Kasumi-1 (cell line): Measurements from ENCODE around the gene LRRK1.
A peak's percentile ranks its signal among the peaks of the same experiment; 100 is the strongest.

ENCODE experiments used
- DNase-seq, 2 experiments: peaks; one replicate each; lab custom pipeline; 2025; lab: John Stamatoyannopoulos, UW

Gene LRRK1

GRCh38 chr15:100909989-100910955 lies 8.9 kb upstream of the LRRK1 start:
- no peak for DNase-seq

DNA sequence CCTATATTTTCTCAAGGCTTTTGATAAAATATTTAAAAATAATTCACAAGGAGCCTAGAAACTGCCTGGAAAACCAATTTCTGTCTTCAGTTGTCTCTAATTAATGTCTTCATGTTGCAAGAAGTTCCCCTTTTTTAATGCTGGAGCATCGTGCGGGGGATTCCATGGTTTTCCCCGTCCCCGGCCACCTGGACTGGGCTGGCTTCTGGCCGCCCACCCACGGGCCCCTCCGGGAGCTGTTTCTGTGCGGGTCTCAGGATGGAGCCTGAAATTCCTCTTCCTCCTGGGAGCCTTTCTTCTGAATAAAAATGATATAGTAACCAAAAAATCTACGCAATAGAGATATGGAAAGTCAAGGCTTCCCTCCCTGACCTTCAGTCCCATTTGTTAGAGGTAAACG lies 8.1 kb upstream of the LRRK1 start:
- DNase-seq = no peak

- DNase-seq = no peak
Measured at GRCh38 chr15:100913961-100914360, 5.2 kb upstream of the LRRK1 start.

GRCh38 chr15:100914876-100915275 lies 4.3 kb upstream of the LRRK1 start:
- DNase-seq = peak; percentile 31 to 54

GRCh38 chr15:100918034-100918689 lies 995 bp upstream of the LRRK1 start:
- DNase-seq = peak; percentile 79 to 83

DNA sequence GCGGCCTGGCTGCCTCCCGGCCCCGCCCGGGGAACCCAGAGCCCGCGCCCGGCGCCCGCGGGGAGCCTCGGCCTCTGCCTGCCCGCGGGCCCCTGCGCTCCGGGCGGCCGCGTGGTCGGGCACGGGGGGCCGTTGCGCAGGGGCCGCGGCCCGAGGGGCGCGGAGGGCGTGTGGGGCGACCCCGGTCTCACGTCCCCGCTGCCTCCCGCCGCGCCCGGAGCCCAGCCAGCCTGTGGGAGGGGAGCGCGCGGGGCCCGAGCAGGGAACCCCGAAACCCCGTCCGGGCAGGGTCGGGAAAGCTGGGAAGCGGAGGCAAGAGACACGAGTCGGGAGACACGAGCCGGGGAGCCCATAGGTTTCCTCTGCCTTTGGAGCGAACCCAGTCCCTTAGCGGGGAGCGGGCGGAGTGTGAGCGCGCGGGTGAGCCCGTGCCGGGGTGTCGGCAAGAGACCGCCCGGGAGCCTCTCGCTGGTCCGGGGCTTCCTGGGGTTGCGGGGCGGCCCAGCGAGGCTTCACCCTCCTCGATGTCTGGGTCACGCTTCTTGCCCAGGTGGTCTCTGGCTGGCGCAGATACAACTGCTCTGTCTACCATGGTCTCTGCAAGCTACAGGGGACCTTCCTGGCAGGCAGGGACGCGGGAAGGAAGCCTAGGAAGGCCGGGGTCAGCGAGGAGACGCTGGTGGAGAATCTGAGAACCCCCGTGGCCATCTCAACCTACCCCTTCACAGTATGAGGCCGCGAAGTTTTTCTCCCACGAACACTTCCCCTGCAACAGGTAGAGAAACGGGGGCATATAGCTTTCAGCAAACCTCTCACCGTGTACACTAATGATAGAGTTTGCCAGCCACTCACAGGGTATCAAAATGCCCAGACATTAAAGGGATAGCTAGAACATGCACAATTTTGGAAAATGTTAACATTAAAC lies 586 bp downstream of the LRRK1 start:
- peak; percentile 15 to 35 for DNase-seq

DNA sequence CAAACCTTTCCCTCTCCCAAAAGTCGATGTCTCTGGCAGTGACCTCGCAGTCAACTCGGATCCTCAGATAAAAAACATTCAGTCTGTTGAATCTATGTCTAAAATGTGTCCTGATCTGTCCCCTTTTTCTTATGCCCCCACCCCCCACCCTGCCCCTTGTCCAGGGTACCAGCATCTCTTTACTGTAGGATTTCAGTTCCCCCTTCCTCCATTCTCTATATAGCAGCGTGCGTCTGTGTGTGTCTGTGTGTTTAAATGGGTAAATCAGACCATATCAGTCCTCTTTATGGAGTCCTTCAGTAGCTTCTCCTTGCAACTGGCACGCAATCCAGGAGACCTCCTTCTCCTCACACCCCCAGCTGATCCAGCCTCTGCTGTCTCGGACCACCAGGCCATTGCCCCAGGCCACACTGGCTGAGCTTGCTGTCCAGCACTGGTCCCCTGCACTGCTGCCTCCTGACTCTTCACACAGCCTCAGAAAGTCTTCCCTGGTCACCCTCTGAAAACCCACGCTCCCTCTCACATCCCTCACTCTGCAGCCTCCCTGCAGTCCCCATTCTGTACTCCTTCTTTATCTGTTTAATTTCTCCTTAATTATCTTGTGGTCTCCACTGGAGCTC lies 1.5 kb downstream of the LRRK1 start:
- no peak for DNase-seq

DNA sequence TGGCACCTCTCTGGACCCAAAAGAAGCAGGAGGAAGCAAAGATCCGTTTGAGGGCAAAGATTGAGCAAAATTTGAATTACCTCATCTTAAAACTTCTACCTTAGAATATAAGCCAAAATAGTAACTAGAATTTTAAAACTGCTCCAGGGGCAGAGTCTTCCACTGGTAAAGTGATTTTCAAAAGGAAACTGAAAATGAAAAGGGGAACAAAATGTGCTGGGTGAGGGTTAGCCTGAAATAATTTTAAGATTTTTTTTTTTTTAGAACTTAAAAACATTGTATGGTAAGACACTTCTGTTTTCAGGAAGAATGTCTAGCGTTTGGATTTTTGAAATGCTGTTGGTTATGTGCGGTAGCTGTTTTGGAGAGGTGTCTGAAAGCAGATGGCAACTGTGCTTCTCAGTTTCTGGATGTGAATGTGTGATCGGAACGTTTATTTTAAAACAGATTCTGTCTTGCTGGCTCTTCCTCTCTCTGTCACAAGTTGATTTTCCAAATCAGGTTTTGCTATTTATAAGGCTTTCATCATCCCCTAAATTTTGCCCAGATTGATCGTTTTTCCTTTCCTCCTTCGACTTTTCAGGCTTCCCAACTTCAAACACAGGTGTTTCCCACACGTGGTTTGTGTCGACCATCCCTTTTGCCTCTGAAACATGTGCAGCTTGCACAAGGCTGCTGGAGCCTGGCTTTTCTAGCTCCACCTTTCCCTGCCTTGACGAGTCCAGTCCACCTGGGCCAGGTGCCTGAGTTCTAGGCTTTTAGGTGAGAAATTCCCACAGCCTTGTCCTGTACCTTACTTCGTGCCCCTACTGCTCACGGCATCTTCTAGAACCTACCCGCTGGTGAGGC lies 3.3 kb downstream of the LRRK1 start:
- DNase-seq = peak in 1 of 2 experiments; percentile 23

- DNase-seq = no peak
Measured at GRCh38 chr15:100923076-100923475, 3.9 kb downstream of the LRRK1 start.

GRCh38 chr15:100923902-100924301 lies 4.7 kb downstream of the LRRK1 start:
- DNase-seq = no peak

DNA sequence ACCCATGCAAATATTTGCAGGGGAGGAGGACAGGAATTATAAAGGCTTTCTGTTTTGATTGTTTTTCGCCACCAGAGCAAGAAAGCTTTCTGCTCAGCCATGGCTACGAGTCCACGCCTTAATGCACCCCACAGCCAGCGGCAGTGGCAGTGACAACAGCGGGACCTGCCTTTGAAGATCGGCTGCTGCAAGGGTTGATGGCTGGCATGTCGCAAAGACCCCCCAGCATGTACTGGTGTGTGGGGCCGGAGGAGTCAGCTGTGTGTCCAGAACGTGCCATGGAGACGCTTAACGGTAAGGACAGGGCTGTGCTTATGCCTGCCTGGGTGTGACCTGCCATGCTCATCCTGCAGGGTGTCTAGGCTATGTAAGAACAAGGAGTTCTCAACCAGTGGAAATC lies 5.3 kb downstream of the LRRK1 start:
- DNase-seq = no peak

DNA sequence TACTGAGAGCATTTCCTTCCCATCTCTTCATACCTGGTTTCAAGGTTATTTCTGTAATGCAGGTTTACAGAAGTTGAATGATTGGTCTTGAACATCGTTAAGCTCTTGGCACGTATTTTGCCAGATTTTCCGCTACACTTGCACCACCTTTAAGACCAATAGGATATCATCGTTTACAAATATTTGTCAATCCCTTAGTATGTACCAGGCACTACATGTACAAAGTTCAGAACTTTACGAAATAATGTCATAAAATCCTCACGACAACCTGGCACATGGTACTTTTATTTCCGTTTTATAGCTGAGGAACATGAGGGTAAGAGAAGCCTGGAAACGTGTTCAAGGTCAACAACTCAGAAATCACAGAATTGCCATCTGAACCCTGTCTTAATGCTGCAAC lies 6.3 kb downstream of the LRRK1 start:
- no peak for DNase-seq

DNA sequence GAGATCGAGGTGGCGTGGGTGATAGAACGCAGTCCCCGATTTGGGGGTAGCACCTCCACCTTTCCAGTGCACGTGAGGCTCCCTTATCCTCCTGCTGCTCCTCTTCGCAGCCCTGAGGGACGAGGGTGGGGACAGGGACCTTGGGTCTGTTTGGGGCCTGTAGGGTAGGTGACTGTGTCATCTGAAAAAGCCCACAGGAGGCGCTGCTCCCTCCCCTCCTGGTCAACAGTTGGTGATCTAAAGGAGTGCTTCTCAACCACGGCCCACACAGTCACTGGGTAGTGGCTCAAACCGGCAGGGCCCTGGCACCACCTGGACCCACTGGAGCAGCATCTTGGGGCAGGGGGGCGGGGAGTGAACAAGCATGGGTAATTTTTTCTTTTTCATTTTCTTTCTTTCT lies 7.1 kb downstream of the LRRK1 start:
- peak in 1 of 2 experiments; percentile 15 for DNase-seq

GRCh38 chr15:100926971-100927756 lies 8.0 kb downstream of the LRRK1 start:
- no peak for DNase-seq

- no peak for DNase-seq
Measured at GRCh38 chr15:100928632-100929280, 9.6 kb downstream of the LRRK1 start.

DNA sequence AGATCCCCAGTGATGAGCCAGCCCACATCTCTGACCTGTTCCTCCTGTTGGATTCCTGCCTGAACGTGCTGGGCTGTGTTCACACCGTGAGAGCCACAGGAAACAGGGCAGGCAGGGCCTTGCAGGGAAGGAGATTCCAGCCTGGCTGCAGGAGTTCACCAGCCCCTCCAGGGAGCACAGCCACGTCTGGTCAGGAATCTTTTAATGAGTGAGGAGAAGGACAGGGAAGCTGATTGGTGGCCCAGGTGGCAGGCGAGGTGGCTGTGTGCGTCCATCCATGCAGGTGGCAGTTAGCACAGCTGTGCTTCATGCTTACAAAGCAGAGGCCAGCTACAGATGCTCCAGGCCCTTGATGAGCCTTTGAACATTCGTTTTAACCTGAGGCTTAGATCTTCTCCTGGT lies 10.5 kb downstream of the LRRK1 start:
- no peak for DNase-seq

- DNase-seq = no peak
Measured at GRCh38 chr15:100930306-100930848, 11.2 kb downstream of the LRRK1 start.

- no peak for DNase-seq
Measured at GRCh38 chr15:100931143-100931890, 12.2 kb downstream of the LRRK1 start.
